ENCODE data around the gene TNFSF11. TPM values are rescaled to one million over a fixed set of nuclear protein-coding genes. Genes with fewer than 3 reads are reported as not detected.

TNFSF11 gene
- total and polyA plus RNA-seq, 2 donors from 2014 or later, result 0.22 TPM; not detected in 1

DNA sequence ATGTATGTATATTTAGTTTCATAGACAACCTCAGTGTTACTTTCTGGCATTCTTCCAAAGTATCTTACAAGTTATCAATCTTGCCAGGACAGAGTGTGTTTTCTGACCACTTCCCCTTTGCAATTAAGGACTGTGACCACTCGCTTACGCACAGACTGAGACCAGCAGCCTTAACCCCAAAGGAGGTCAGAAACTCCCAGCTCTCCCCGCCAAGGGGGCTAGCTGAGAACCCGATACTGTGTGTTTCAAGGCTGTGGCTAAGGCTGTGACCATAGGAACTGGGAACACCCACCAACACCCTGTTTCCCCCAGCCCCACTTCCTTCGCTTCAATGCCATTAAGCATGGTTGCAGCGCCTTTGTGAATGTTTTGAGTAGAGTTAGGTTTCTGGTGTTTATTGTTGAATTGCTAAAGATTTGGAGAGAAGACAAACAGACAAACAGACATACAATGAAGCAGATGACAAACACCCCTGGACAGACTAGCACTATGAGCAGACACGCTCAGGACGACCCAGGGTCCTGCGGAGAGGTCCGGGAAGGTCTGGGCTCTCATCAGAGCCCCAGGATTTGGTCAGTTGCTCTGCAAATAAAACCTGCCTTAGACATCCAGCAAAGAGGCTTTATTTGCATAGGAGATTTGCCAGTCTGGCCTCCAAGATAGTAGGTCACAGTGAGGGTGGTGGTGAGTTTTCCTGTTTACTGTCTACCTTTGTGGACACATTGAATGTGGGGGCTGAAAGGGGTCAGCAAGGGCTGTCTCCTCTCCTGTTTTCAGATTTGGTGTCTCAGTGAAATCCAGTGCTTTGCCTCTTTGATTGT lies 25.0 kb upstream of the TNFSF11 start:
- DNase-seq (peak in 4 of 5 donors; percentile 48 to 75 (median 64)), FAIRE-seq (no peak)
- TF ChIP-seq, protein P1, sequence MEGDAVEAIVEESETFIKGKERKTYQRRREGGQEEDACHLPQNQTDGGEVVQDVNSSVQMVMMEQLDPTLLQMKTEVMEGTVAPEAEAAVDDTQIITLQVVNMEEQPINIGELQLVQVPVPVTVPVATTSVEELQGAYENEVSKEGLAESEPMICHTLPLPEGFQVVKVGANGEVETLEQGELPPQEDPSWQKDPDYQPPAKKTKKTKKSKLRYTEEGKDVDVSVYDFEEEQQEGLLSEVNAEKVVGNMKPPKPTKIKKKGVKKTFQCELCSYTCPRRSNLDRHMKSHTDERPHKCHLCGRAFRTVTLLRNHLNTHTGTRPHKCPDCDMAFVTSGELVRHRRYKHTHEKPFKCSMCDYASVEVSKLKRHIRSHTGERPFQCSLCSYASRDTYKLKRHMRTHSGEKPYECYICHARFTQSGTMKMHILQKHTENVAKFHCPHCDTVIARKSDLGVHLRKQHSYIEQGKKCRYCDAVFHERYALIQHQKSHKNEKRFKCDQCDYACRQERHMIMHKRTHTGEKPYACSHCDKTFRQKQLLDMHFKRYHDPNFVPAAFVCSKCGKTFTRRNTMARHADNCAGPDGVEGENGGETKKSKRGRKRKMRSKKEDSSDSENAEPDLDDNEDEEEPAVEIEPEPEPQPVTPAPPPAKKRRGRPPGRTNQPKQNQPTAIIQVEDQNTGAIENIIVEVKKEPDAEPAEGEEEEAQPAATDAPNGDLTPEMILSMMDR (IDR thresholded peaks at IDR 0.05; ENCODE audit: borderline replicate concordance, extremely low read depth, insufficient read depth), result no peak

DNA sequence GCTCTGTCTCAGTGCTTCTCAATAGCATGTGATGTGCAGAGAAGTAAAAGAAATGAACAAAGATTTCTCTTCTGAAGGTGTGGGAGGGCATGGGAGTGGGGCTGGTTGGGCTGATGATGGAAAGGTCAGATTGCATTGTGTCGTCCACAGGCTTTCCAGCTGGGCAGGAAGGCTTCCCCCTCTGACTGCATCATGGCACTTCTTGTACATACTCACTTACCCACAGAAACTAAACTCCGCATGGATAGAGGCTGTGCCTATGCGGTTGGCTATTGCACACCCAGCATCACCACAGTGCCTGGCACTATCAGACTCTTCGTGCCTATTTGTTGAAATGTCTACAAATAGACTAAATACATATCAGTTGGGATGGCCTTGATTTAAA lies 24.4 kb upstream of the TNFSF11 start:
- Histone ChIP-seq H3K36me3 (ENCODE audit: control insufficient read depth in 2 of 3, insufficient read depth in 3 of 3, low read length in 3 of 3) (no peaks in the 10 kb centered on the region), H3K4me1 (ENCODE audit: control insufficient read depth in 2 of 3, insufficient read depth in 2 of 3, low read depth in 1 of 3, low read length in 3 of 3) (no peaks in the 10 kb centered on the region), H3K9ac (ENCODE audit: low read length in 3 of 3) (no peak overlapping the region), H3K4me3 (ENCODE audit: low read length in 3 of 3) (no peak overlapping the region), H3K27ac (ENCODE audit: low read depth in 2 of 2, low read length in 2 of 2) (no peak overlapping the region), H3K9me3 (ENCODE audit: control insufficient read depth in 2 of 3, insufficient read depth in 1 of 3, low read length in 3 of 3) (no peaks in the 10 kb centered on the region), H3K27me3 (ENCODE audit: control insufficient read depth, insufficient read depth, low read length) (no peaks in the 10 kb centered on the region)
- FAIRE-seq (no peak), DNase-seq (peak in 2 of 5 donors; percentile 15 to 16)
- intact Hi-C loops (cut with DNase I), result no loop called here
- TF ChIP-seq, protein P1 (IDR thresholded peaks at IDR 0.05; ENCODE audit: borderline replicate concordance, extremely low read depth, insufficient read depth), result no peak

More for the DNA sequence above, 25.0 kb upstream of the TNFSF11 start:
- intact Hi-C loops (cut with DNase I), result no loop called here
- Histone ChIP-seq H3K9me3 (ENCODE audit: control insufficient read depth in 2 of 3, insufficient read depth in 1 of 3, low read length in 3 of 3) (no peaks in the 10 kb centered on the region), H3K36me3 (ENCODE audit: control insufficient read depth in 2 of 3, insufficient read depth in 3 of 3, low read length in 3 of 3) (no peaks in the 10 kb centered on the region), H3K27me3 (ENCODE audit: control insufficient read depth, insufficient read depth, low read length) (no peaks in the 10 kb centered on the region), H3K9ac (ENCODE audit: low read length in 3 of 3) (no peak overlapping the region), H3K27ac (ENCODE audit: low read depth in 2 of 2, low read length in 2 of 2) (no peak overlapping the region), H3K4me1 (ENCODE audit: control insufficient read depth in 2 of 3, insufficient read depth in 2 of 3, low read depth in 1 of 3, low read length in 3 of 3) (no peaks in the 10 kb centered on the region), H3K4me3 (ENCODE audit: low read length in 3 of 3) (no peak overlapping the region)

DNA sequence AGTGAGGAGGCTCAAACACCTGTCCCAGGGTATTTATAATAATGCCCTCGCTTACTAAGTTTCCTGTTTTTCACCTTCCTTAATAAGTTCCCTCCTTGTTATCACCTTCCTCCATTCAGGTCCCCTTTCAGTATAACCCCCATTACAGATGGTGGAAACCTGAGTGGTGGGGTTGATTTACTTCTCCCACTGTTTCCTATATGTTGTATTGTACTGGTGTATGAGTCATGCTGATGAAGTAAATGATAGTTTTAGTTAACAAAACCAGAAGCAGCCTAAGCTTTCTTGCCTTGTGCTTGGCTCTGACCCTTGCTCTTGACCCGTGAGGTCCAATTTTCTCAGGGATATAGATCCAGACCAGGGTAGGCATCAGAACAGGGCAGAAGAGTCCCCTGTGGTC lies 22.3 kb upstream of the TNFSF11 start:
- FAIRE-seq (no peak), DNase-seq (no peak)
- TF ChIP-seq, protein P1 (IDR thresholded peaks at IDR 0.05; ENCODE audit: borderline replicate concordance, extremely low read depth, insufficient read depth), result no peak
- H3K27me3 ChIP-seq (ENCODE audit: control insufficient read depth, insufficient read depth, low read length), result no peaks in the 10 kb centered on the region
- H3K4me3 ChIP-seq (ENCODE audit: low read length in 3 of 3), result no peak overlapping the region
- no peaks in the 10 kb centered on the region for H3K36me3 ChIP-seq (ENCODE audit: control insufficient read depth in 2 of 3, insufficient read depth in 3 of 3, low read length in 3 of 3)
- H3K9me3 ChIP-seq (ENCODE audit: control insufficient read depth in 2 of 3, insufficient read depth in 1 of 3, low read length in 3 of 3), result no peaks in the 10 kb centered on the region
- intact Hi-C loops (cut with DNase I), result no loop called here
- no peaks in the 10 kb centered on the region for H3K4me1 ChIP-seq (ENCODE audit: control insufficient read depth in 2 of 3, insufficient read depth in 2 of 3, low read depth in 1 of 3, low read length in 3 of 3)
- no peak overlapping the region for H3K27ac ChIP-seq (ENCODE audit: low read depth in 2 of 2, low read length in 2 of 2)
- no peak overlapping the region for H3K9ac ChIP-seq (ENCODE audit: low read length in 3 of 3)

Measured in kidney (tissue), 14 donors.